GM23338 (cell line): ENCODE data around the gene CACNA2D2.

Experiments
- CTCF ChIP-seq, 2 experiments: fragments of 200-600 bp in 1 of 2; sonication (generic) in 1 of 2; conservative IDR thresholded peaks; 2 replicates each; pipeline versions ENCODE4 v1.5.1 to v1.6.1; 2016 to 2017; ENCODE audit warnings: antibody characterized with exemption in 2 of 2, low read depth in 2 of 2, mild to moderate bottlenecking in 2 of 2, moderate library complexity in 1 of 2
- ETS1 ChIP-seq: IDR thresholded peaks from 2 replicates; pipeline ENCODE4 v1.6.1; 2016; ENCODE audit warnings: antibody characterized with exemption
- EZH2 ChIP-seq: fragments of 200-600 bp; sonication (generic); IDR thresholded peaks from one replicate; pipeline ENCODE4 v1.8.0; 2017; ENCODE audit warnings: antibody characterized with exemption, mild to moderate bottlenecking, low read depth; ENCODE audit not compliant: unreplicated experiment
- EZH2phosphoT487 ChIP-seq: fragments of 200-600 bp; sonication (generic); IDR thresholded peaks from one replicate; pipeline ENCODE4 v1.8.1; 2018; ENCODE audit warnings: antibody characterized with exemption; ENCODE audit not compliant: unreplicated experiment
- JUNB ChIP-seq: IDR thresholded peaks from one replicate; pipeline ENCODE4 v1.6.1; 2016; ENCODE audit warnings: antibody characterized with exemption; ENCODE audit not compliant: unreplicated experiment
- POLR2AphosphoS5 ChIP-seq: IDR thresholded peaks from 2 replicates; pipeline ENCODE4 v1.6.1; 2016; ENCODE audit warnings: antibody characterized with exemption, low read depth
- ZNF114 ChIP-seq: fragments of 250-450 bp; sonication (Bioruptor Pico); IDR thresholded peaks from 2 replicates; pipeline ENCODE4 v1.5.0; 2020; ENCODE audit warnings: mild to moderate bottlenecking, moderate library complexity
- ZNF331 ChIP-seq: fragments of 250-450 bp; sonication (Bioruptor Pico); IDR thresholded peaks from 2 replicates; pipeline ENCODE4 v1.5.0; 2020; ENCODE audit warnings: low read depth, mild to moderate bottlenecking, moderate library complexity

GRCh38 chr3:50523279-50523811, 19.9 kb upstream of the CACNA2D2 start:
- TF ChIP-seq EZH2, result no peak
- no peak for TF ChIP-seq CTCF (conservative IDR thresholded peaks at IDR 0.05; ENCODE audit: low read depth in 2 of 2)
- no peak for TF ChIP-seq ETS1
- no peak for TF ChIP-seq EZH2phosphoT487
- TF ChIP-seq ZNF331, result no peak
- TF ChIP-seq POLR2AphosphoS5, result no peak
- TF ChIP-seq ZNF114, result no peak
- TF ChIP-seq JUNB, result no peak
